Measurements from ENCODE around the gene POLR1A.
A peak's percentile ranks its signal among the peaks of the same experiment; 100 is the strongest.

GRCh38 chr2:86035883-86036668, 69.6 kb downstream of the POLR1A start:
- TF ChIP-seq POLR2A (IDR thresholded peaks at IDR 0.05) (no peak), CTCF (IDR thresholded peaks at IDR 0.05) (peak in 3 of 4 experiments; percentile 49 to 56 (median 54)), POLR2AphosphoS5 (IDR thresholded peaks at IDR 0.05) (peak; percentile 40), EP300 (IDR thresholded peaks at IDR 0.05) (no peak)

Data from gastroesophageal sphincter (tissue), 3 donors.